ENCODE measurements around the gene ISL2.

ISL2 gene

DNA sequence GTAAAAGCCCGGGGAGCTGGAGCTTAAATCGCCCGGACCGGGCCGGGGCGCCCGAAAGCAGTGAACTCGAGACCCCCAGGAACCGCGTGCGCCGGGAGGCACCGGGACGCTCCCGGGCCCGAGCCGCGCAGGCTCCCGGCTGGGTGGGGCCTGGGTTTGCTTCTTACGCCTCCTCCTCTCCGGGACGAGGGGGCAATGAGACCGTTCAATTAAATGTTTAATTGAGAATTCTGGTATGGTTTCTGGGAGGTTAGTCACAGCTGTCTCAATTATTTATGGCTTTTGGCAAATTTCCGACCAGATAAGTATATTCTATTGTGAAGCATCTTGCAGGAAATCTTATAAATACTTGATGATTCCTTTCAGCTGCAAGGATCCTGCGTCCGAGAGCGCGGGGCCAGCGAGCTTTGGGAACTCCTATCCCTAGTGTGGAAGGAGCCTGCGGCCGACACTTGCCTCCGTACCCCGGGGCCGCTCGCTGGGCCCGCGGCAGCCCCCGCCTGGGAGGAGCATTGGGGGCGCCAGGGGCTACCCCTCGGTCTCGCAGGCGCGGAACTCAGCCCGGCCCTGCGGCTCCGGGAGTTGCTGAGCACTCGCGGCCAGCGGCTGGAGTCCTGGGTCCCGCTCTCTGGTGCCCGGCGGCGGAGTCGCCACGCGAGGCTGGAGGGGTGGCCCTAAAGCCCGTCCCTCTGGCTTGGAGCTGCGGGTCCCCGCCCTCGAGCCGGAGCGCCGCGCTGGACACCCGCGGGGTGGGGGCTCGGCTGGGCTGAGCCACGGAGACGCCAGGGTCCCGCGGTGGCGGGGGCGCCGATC lies 10.3 kb downstream of the ISL2 start:
- Histone ChIP-seq H3K36me3 (ENCODE audit: insufficient read depth, low read length) (no peaks in the 10 kb centered on the region), H3F3A (ENCODE audit: insufficient read depth, low read length) (no peaks in the 10 kb centered on the region), H3K9ac (ENCODE audit: low read length) (no peak overlapping the region), H3K9me2 (ENCODE audit: low read depth, low read length) (no peaks in the 10 kb centered on the region), H3K27me3 (ENCODE audit: insufficient read depth, low read length) (peaks cover 5% of the 10 kb centered on the region), H3K9me3 (ENCODE audit: low read length) (no peaks in the 10 kb centered on the region), H3K4me3 (ENCODE audit: low read depth, low read length, poor library complexity, severe bottlenecking) (no peak overlapping the region), H2AFZ (ENCODE audit: low read length) (no peak overlapping the region), H3K27ac (ENCODE audit: low read depth, low read length, poor library complexity, severe bottlenecking) (no peak overlapping the region), H3K4me1 (ENCODE audit: insufficient read depth, low read length, severe bottlenecking) (peaks cover 7% of the 10 kb centered on the region), H4K20me1 (ENCODE audit: insufficient read depth, low read length) (no peaks in the 10 kb centered on the region), H3K79me2 (ENCODE audit: insufficient read depth, low read length) (no peaks in the 10 kb centered on the region), H3K4me2 (ENCODE audit: low read length) (peak overlapping the region; percentile 48)
- TF ChIP-seq, protein P1, sequence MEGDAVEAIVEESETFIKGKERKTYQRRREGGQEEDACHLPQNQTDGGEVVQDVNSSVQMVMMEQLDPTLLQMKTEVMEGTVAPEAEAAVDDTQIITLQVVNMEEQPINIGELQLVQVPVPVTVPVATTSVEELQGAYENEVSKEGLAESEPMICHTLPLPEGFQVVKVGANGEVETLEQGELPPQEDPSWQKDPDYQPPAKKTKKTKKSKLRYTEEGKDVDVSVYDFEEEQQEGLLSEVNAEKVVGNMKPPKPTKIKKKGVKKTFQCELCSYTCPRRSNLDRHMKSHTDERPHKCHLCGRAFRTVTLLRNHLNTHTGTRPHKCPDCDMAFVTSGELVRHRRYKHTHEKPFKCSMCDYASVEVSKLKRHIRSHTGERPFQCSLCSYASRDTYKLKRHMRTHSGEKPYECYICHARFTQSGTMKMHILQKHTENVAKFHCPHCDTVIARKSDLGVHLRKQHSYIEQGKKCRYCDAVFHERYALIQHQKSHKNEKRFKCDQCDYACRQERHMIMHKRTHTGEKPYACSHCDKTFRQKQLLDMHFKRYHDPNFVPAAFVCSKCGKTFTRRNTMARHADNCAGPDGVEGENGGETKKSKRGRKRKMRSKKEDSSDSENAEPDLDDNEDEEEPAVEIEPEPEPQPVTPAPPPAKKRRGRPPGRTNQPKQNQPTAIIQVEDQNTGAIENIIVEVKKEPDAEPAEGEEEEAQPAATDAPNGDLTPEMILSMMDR (IDR thresholded peaks at IDR 0.05; ENCODE audit: low read length), result no peak

DNA sequence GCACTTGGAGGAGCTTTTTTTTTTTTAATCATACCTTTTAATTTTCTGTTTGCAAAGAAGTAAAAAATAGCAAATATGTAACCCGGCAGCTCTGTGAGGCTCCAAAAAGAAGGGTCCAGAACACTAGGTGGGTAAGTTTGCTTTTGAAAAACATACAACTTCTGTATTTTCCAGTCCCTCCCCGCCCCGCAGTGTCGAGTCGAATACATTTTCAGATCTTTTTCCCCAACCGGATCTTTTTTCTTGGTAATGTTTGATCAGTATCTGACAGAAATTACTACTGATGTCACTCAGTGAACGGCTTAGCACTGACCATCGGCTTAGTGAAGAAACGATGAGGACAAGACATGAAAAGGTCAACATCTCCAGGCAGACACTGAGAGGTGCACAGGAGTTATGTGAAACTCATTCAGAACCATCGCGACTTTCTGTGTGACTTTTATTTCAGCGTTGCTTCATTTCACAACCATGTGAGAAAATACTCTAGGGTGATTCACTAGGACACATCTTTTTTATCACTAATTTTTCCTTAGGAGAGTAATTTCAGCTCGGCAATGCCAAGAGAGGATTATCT lies 11.0 kb downstream of the ISL2 start:
- Histone ChIP-seq H4K20me1 (ENCODE audit: insufficient read depth, low read length) (no peaks in the 10 kb centered on the region), H3F3A (ENCODE audit: insufficient read depth, low read length) (no peaks in the 10 kb centered on the region), H3K9me3 (ENCODE audit: low read length) (no peaks in the 10 kb centered on the region), H3K79me2 (ENCODE audit: insufficient read depth, low read length) (no peaks in the 10 kb centered on the region), H3K36me3 (ENCODE audit: insufficient read depth, low read length) (no peaks in the 10 kb centered on the region), H3K27ac (ENCODE audit: low read depth, low read length, poor library complexity, severe bottlenecking) (no peak overlapping the region), H2AFZ (ENCODE audit: low read length) (no peak overlapping the region), H3K9me2 (ENCODE audit: low read depth, low read length) (no peaks in the 10 kb centered on the region), H3K4me1 (ENCODE audit: insufficient read depth, low read length, severe bottlenecking) (peaks cover 7% of the 10 kb centered on the region), H3K4me2 (ENCODE audit: low read length) (no peak overlapping the region), H3K27me3 (ENCODE audit: insufficient read depth, low read length) (peaks cover 5% of the 10 kb centered on the region), H3K4me3 (ENCODE audit: low read depth, low read length, poor library complexity, severe bottlenecking) (no peak overlapping the region), H3K9ac (ENCODE audit: low read length) (no peak overlapping the region)
- TF ChIP-seq, protein P1 (IDR thresholded peaks at IDR 0.05; ENCODE audit: low read length), result no peak
- no peak for TF ChIP-seq EZH2 (IDR thresholded peaks at IDR 0.05; ENCODE audit: borderline replicate concordance, low read length)

DNA sequence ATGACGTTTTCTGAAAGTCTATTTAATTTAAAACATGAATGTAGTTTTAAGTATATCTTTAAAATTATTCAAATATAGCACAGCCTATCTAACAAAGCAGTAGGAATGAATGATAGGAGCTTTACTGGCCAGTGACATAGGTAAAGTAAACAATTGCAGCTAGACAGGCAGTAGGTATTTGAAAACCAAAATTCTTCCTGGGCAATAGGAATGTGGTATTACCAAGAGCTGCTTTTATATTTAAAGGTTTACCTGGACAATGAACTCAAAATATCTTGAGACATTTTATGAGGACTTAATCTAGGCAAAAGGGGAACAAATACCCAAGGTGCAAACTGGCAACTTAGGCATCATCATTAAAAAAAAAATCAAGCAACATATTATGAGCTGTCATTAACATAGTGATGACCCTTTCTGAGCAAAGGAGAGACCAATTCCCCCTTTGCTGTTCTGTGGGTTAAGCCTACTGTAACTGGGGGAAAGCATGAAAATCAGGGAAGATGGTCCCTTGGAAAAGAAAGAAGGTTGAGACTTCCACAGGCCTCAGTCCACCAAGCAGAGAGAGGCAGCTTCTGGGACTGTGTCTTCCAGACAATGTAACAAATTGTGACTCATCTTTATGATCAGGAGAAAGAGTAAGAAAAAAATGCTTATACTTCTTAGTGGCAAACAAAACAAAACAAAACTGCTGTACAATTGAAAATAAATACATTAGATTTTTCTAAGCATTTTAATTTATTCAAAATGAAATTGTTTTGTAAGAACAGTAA lies 12.9 kb downstream of the ISL2 start:
- H3K4me3 ChIP-seq (ENCODE audit: low read depth, low read length, poor library complexity, severe bottlenecking), result no peak overlapping the region
- H3K79me2 ChIP-seq (ENCODE audit: insufficient read depth, low read length), result no peaks in the 10 kb centered on the region
- H3K36me3 ChIP-seq (ENCODE audit: insufficient read depth, low read length), result no peaks in the 10 kb centered on the region
- H3K9me2 ChIP-seq (ENCODE audit: low read depth, low read length), result no peaks in the 10 kb centered on the region
- H3K27me3 ChIP-seq (ENCODE audit: insufficient read depth, low read length), result peaks cover 5% of the 10 kb centered on the region
- H3K9ac ChIP-seq (ENCODE audit: low read length), result no peak overlapping the region
- no peak overlapping the region for H3K4me2 ChIP-seq (ENCODE audit: low read length)
- H3K4me1 ChIP-seq (ENCODE audit: insufficient read depth, low read length, severe bottlenecking), result peaks cover 7% of the 10 kb centered on the region
- no peaks in the 10 kb centered on the region for H3F3A ChIP-seq (ENCODE audit: insufficient read depth, low read length)
- no peak for TF ChIP-seq EZH2 (IDR thresholded peaks at IDR 0.05; ENCODE audit: borderline replicate concordance, low read length)
- TF ChIP-seq, protein P1 (IDR thresholded peaks at IDR 0.05; ENCODE audit: low read length), result no peak
- no peak overlapping the region for H3K27ac ChIP-seq (ENCODE audit: low read depth, low read length, poor library complexity, severe bottlenecking)
- no peaks in the 10 kb centered on the region for H4K20me1 ChIP-seq (ENCODE audit: insufficient read depth, low read length)
- no peaks in the 10 kb centered on the region for H3K9me3 ChIP-seq (ENCODE audit: low read length)
- no peak overlapping the region for H2AFZ ChIP-seq (ENCODE audit: low read length)
